IPS-NIHi7 (cell line): ENCODE data around the gene REEP6.
A peak's percentile ranks its signal among the peaks of the same experiment; 100 is the strongest.
"Not testable (repeated sequence)": the region's sequence is repeated elsewhere in the genome, so short reads cannot be mapped to it uniquely, and the experiment has no call there.

Experiments
- DNase-seq: peaks from one replicate; pipeline ENCODE4 v3.0.0; 2012; ENCODE audit warnings: mixed read lengths; ENCODE audit errors: extremely low spot score

Gene REEP6

GRCh38 chr19:1522838-1523237, 31.9 kb downstream of the REEP6 start:
- DNase-seq = no peak

- DNase-seq = peak; percentile 71
These were observed 32.7 kb downstream of the REEP6 start, which contains the start of gene PLK5 for GRCh38 chr19:1523412-1524286. TSS of gene PLK5 (plus strand) at chr19:1524077. CDS start at chr19:1526997, 2,920 bp downstream.

GRCh38 chr19:1524287-1524971, 33.4 kb downstream of the REEP6 start:
- no peak for DNase-seq

- no peak for DNase-seq
These were observed 34.0 kb downstream of the REEP6 start for GRCh38 chr19:1524972-1525325.

GRCh38 chr19:1525343-1525742, 34.4 kb downstream of the REEP6 start:
- DNase-seq = no peak

GRCh38 chr19:1526066-1526778, 35.2 kb downstream of the REEP6 start:
- DNase-seq = no peak

GRCh38 chr19:1526979-1527649, 36.1 kb downstream of the REEP6 start:
- no peak for DNase-seq

GRCh38 chr19:1527650-1528309, 36.8 kb downstream of the REEP6 start:
- DNase-seq = no peak

- no peak for DNase-seq
These were observed 37.8 kb downstream of the REEP6 start for GRCh38 chr19:1528596-1529429.

- no peak for DNase-seq
These were observed 38.4 kb downstream of the REEP6 start for GRCh38 chr19:1529430-1529816.

- DNase-seq = not testable (repeated sequence)
These were observed 39.9 kb downstream of the REEP6 start for GRCh38 chr19:1530856-1531255.

- no peak for DNase-seq
These were observed 40.6 kb downstream of the REEP6 start for GRCh38 chr19:1531587-1531986.

GRCh38 chr19:1532003-1532402, 41.0 kb downstream of the REEP6 start:
- DNase-seq = no peak

- DNase-seq = no peak
These were observed 42.6 kb downstream of the REEP6 start for GRCh38 chr19:1533510-1534150.

- no peak for DNase-seq
These were observed 44.0 kb downstream of the REEP6 start for GRCh38 chr19:1534972-1535371.

GRCh38 chr19:1535699-1536098, 44.7 kb downstream of the REEP6 start:
- DNase-seq = not testable (repeated sequence)

GRCh38 chr19:1538978-1539377, 48.0 kb downstream of the REEP6 start:
- DNase-seq = no peak

GRCh38 chr19:1539749-1540148, 48.8 kb downstream of the REEP6 start:
- not testable (repeated sequence) for DNase-seq

GRCh38 chr19:1540365-1540925, 49.5 kb downstream of the REEP6 start:
- DNase-seq = no peak
